Cerebellar nuclear complex (tissue), 1 donor: Measurements from ENCODE around the gene ITGA3.
"Not testable (repeated sequence)": the region's sequence is repeated elsewhere in the genome, so short reads cannot be mapped to it uniquely, and the experiment has no call there.

Experiments used
- DNase-seq, 2 experiments: peaks; one replicate each; lab custom pipeline; 2025; lab: John Stamatoyannopoulos, UW

Gene ITGA3

DNA sequence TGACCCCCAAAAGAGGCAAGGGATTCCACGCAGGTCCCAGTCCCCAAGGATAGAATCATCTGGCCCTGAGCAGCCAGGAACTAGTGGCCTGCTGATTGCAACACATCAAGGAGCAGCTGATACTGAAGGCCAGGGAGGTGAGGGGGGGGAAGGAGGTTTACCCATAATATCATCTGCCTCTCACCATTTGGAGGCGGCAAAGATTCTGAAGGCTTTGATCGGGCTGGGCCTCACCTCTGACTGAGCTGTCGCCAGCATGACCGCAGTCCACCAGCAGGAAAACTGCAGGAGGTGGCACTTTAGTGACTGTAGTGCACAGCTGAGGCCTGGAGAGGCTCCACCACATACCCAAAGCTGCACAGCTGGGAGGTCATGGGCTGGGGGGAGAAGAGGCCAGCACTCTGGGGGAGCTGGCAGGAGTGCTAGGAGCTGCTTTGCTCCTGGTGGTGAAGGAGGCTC is 20.5 kb upstream of the ITGA3 start:
- no peak for DNase-seq

DNA sequence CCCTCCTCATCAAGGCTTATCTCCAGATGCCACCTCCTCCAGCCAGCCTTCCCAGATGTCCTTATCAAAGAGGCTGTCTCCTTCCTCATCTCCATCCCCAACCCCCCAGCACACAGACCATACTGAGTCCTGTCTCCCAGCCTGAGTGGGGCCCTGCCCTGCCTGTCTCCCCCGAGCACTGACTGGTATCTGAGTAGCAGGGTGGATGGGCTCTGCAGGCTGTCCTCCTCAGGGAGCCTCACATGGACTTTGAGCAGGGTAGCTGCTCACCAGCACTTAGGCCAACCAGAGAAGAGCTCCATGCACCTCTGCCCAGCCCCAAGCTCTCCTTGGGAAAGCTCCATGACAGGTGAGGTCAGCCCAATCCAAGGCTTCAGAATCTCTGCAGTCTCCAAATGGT is 20.0 kb upstream of the ITGA3 start:
- no peak for DNase-seq

DNA sequence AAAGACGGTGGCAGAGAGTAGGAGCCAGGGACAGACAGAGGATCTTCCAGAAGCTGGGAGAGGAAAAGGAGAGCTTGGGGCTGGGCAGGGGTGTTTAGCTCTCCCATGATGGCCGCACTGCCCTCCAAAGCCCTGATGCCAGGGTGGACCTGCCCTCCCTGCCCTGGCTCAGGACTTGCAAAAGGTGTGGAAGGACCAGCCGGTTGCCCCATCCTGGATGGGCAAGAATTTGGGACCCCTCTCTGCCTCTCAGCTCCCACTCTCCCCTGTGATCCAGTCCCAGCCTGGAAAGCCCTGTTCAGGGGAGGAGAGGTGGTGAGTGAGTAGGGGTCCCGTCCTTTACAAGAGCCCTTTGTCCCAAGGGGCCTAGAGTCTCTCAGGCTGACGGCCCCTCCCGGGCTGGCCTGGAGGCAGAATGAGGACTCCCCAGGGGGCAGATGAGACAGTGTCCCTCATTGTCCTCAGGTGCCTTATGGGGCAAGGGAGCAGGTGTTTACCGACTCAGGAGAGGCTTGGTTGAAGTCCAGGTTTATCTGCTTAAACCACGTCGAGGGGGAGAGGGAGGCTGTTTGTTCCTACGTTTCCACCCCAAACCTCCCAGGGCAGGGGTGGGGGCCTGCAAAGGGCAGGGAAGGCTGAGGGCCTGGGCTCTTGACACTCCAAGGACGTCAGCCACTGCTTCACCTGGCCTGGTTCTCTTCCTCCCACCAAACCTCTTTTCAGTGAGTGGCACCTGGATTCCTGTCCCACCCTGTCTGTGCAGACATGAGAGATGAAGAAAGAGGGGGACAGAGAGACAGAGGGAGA is 19.3 kb upstream of the ITGA3 start:
- no peak for DNase-seq

DNA sequence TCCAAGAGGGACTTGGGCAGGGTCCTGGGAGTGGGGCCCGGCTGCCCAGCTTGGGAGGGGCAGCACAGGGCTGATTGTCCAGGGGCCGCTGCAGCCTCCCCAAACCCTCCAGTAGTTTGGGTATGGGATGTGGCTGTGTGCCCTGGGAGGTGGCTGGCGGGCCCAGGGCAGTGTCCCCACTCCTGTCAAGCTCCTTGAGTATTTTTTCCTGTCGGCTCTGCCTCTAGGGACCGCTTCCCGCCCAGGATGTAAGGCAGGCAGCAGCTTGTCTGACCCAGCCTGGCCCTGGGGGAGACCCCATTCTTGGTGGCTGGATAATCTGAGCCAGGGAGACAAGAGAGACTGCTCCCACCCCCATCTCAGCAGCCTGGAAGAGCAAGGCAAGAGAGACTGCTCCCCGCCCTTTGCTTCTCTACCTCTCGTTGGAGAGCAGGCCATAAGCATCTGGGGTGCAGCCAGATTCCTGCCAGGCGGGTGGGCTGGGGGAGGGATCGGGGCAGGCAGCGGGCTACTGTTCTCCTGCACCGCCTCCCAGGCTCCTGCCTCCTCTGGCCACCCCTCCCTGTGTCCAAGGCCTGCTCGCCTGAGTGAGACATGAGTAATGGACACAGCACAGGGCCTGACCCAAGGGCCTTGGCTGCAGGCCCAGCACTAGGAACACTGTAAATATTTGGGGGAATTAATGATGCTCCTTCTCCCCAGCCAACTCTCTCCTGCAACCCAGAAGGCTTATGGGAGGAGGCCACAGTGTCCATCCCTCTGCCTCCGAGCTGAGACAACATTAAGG is 18.4 kb upstream of the ITGA3 start:
- no peak for DNase-seq

DNA sequence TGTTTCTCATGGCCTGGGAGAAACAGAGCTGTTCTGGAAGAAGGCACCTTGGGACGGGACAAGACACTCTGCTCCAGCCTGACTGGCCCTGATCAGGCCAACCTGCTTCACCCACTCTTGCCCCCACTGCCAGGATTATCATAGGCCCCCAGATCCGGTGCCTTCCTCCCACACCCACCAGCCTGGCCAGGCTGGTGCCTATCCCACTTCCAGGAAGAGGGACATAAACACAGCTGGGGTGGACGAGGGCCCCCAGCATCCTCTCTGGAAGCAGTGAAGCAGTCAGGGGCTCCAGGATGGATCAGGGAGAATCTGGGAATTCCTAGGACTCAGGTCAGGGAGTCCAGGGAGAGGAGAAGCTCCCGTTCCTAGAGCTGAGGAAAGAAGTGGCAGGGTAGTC is 16.9 kb upstream of the ITGA3 start:
- DNase-seq, result no peak

DNA sequence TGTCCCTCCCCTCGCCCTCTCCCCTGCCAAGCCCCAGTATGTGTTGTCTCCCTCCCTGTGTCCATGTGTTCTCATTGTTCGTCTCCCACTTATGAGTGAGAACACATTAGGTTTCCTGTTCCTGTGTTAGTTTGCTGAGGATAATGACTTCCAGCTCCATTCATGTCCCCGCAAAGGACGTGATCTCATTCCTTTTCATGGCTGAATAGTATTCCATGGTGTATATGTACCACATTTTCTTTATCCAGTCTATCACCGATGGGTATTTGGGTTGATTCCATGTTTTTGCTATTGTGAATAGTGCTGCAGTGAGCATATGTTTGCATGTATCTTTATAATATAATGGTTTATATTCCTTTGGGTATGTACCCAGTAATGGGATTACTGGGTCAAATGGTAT is 15.4 kb upstream of the ITGA3 start:
- not testable (repeated sequence) for DNase-seq

DNA sequence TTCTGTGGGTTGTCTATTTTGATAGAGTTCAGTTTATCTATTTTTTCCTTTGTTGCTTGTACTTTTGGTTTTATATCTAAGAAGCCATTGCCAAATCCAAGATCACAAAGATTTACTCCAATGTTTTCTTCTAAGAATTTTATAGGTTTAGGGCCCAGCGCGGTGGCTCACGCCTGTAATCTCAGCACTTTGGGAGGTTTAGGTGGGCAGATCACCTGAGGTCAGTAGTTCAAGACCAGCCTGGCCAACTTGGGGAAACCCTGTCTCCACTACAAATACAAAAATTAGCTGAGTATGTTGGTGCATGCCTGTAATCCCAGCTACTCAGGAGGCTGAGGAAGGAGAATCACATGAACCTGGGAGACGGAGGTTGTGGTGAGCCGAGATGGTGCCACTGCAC is 13.7 kb upstream of the ITGA3 start:
- DNase-seq, result no peak

DNA sequence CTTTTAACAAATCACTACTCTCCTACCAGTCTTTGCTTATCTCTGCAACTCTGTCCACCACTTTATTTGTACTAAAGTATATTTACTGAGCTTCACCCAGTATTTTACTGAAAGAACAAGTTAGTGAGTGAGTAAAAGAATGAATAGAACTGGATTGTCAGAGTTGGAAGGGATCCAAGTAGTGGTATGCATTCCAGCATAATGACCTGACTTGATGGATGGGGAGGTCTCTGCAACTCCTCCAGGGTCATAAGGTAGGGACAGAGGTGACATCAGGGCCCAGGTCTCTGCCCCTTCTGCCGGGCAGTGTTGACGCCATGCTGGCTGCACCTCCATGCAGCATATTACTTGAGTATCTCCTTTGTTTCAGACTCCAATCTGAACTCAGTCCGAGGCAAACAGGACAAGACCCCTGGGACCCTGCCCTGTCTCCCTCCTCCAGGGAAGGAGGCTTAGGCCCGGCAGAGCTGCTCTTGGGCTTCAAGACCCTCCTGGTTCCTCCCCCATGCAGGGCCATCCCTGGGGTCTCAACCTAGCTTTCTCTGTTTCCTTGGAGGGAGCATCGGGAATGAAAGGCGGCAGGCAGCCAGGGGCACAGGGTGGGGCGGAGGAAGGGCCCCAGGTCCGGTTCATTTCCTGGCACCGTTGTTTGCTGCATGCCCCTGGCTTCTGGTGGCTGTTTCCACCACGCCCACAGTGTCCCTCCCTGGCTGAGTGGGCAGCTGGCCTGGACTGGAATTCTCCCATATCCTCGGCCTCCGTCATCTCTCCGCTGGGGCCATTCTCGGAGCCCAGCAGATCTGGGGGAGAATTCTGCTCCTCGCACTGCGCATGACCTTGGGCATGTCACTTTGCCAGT is 12.4 kb upstream of the ITGA3 start:
- DNase-seq, result no peak

DNA sequence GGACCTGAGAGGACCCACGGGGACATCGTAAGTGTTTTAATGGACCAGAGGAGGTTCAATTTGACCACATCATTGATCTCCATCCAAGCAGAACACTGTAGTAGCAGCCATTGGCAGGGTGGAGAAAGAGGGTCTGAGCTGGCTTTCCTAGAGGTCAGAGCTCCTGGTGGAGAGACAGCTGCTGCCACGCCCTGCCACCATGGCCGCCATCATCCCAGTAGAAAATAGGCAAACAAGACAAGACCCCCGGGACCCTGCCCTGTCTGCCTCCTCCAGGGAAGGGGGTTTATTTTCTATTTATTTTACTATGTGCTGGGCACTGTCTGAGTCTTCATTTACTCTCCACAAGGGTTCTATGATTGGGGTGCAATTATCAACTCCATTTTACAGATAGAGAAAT is 11.4 kb upstream of the ITGA3 start:
- DNase-seq, result no peak

DNA sequence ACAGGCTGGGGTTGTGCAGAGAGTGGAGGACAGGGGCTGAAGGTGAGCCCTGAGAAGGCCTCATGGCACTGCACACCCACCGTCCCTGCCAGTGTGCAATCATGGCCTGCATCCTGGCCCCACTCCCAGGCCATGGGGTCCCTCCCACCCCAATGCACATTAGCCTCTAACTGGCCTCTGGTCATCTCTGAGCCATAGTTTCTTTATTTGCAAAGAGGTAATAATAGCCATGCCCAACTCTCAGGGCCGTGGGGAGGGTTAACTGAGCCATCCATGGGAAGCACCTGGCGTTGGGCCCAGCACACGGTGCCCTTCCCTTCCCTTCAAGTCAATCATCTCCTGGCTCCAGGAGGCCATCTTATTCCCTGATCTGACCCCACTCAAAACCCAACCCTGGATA is 10.8 kb upstream of the ITGA3 start:
- DNase-seq, result no peak

DNA sequence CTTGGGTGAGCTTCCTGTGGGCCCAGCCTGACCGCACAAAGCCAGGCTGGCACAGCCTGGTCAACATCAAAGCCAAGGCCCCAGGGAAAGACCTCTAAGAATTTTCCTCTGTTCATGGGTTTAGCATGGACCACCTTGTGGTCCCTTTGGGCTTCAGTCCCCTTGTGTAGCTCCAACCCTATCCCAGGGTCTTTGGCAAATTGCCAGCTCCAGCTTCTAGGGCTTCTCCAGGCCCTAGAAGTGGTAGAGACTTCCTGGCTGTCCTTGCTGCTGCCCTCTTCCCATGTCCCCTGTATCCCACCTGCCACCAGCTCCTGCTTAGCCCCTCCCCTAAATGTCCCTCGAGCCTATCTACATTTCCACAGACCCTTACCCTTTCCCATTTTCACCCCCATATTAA is 9.7 kb upstream of the ITGA3 start:
- DNase-seq, result no peak

DNA sequence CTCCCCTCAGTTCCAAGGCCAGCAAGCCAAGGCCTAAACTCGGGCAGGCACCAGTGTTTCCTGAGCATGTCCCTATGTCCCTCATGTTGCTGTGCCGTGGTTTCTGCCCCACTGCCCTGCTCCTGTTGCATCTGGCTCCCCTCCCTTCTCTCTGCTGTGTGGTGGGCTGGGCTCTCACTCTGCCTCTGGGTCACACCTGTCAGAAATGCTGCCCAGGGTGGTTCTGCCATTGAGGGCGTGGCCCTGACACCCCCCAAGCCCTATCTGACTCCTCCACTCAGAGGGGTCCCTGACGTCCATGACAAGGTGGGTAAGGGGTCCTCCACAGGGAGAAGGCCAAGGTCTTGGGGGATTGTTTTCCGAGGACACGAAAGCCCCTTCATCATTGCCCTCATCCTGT is 9.2 kb upstream of the ITGA3 start:
- no peak for DNase-seq

DNA sequence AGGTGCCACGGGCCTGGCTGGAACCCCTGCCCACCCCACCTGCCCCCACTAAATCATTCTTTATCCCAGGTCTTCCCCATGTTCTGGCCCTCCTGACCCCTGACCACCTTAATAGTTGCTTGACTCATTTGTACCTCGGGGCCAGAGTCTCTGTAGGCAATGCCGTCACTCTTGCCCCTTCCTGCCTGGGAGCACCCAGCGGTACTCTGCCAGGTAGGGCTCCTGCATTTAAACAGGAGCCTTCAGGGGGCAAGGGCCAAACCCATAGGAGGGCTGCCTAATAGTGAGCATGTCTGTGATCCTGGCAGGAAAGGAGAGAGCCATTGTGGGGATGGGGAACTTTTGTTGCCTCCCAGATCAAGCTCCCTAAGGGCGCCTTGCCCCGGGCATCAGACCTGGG is 8.8 kb upstream of the ITGA3 start:
- DNase-seq, result no peak

DNA sequence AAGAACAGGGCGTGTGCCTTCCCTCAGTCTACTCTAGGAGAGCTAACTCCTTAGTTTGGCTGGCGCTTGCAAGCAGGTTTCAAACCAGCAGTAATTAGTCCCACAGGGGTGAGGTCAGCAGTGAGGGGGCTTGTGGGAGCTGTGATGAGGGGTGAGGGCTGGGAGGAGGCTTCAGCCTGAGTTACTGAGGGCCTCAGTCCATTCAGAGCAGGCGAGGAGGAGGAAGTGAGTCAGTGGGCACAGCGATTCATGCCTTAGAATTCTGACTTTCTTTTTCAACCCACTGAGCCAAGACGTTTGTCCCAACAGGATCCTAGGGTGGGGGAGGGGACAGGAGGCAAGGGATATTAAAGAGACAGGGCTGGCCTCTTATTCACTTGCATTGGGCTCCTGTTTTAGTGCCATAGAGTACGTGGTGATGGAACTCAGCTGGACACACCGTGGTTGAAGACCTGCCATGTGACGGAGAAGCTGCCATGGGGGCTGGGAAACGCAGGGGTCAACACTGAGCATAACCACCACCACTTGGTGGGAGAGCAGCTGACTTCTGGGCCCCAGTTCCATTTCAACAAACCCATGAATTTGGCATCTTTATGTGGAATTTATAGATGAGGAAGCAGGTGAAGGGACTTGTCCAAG is 8.3 kb upstream of the ITGA3 start:
- DNase-seq, result no peak

DNA sequence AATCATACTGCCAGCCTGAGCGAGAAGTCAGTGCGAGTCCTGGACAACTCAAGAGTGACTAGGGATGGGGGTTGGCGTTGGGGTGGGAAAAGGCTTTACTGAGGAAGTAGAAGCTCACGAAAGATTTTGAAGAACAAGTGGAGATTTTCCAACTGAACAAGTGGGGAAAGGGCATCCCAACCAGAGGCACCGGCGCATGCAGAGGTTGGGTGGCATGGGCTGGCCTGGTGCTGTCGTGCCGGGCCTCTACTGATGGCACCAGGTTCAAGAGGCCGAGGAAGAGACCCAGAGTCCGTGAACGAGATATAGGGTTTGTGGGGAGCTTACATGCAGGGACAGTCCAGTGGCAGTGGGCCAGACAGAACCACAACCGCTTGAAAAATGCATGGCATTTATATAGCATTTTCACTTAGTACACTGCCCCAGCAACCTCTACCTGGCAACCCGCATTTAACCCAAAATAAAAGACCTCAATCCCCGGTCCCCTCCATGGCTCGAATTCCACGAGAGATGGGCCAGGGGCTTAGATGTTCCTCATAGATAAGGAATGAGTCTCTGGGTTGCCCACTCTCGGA is 7.7 kb upstream of the ITGA3 start:
- DNase-seq, result no peak

DNA sequence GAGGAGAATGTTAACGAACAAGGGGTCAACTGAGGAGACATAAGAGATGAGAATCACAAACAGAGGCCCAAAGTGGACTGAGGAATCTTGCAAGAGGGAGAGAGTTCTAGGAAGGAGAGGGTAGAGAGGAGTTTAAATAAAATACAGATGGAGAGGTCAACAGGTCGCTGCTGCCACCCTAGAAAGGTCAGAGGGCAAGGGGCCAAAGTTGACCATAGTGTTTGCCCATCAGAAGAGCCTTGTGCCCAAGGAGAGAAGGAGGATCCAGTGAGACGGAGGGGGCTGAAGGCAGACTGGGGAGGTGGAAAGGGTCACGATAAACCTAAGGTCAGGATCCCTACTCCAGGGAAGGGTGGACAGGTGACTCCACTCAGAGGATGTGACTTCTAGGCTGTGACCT is 6.9 kb upstream of the ITGA3 start:
- no peak for DNase-seq

DNA sequence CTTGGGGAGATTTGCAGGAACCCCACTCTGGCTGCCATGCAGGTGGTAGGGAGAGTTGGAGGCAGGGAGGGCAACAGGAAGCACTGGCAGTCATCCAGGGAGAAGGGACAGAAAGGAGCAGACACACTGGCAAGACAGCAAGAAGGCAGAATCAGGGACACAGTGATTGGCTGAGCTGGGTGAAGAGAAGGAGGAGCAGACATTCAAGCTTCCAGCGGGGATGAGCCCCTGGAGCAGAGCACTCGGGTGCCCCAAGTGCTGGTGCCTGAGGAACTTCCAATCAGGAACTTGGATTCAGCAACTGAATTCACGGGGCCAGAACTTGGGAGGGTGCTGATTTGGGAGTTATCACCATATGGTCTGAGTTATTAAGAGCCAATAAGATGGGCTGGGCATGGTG is 6.3 kb upstream of the ITGA3 start:
- DNase-seq, result no peak

DNA sequence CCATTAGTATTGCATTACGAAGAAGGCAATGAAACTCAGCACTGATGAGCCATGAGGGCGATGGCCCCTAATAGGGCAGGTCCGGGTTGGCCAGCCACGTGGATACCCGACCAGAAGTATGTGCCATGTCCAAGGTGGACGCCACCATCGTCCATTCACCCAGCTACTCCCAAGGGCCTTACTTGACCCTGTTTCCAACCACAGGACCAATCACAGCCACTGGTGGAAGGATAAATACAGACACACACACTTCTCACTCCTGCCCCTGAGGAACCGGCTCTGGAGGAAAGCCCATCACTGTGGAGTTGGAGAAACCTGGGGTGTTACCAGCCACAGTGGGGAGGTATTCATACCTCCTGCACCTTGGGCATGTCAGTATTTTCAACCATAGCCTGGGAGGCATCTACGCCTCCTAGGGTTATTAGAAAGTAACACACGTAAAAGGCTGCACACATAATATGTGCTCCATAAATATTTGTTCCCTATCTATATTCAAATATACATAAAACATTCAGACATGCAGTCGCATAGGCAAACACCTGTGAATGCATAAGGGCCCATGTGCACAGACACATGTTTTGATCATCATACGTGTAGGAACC is 5.4 kb upstream of the ITGA3 start:
- DNase-seq, result no peak

DNA sequence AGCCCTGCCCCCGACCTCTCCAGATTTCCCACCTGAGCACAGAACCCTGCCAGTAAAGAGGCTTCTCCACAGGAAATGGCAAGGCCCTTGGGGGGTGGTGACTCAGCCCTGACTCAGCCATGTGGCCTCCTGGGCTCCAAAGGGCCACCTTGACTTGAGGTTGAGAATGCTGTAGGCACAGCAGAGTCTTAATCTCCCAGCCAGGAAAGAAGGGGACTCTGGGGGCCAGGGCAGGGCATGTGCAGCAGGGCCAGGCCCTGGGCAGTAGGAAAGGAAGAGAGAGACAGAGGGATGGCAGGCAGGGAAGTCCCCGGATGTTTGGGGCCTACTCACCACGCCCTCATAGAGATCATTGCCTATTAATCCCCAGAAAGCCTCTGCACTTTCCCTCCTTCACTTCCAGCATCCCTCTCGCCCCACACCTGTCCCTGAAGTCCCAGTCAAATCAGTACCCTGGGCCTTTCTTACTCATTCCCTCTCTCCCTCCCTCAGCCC is 4.8 kb upstream of the ITGA3 start:
- no peak for DNase-seq

DNA sequence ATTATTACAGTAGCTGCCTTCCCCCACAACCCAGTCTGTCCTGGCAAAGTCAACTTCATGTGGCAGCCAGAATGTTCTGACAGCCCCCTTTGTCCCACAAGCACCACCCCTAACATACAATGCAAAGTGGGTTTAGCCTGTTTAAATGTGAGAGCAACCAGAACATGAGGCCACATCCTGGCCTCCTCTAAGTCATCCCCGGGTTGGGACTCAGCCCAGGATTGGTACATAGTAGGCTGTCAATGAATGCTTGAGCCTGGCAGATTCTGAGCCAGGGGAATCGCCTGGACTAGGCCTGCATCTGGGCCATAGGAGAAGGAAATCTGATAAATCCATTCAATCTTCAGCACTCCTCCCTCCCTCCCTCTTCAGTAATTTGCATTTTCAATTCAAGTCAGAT is 4.3 kb upstream of the ITGA3 start:
- no peak for DNase-seq

DNA sequence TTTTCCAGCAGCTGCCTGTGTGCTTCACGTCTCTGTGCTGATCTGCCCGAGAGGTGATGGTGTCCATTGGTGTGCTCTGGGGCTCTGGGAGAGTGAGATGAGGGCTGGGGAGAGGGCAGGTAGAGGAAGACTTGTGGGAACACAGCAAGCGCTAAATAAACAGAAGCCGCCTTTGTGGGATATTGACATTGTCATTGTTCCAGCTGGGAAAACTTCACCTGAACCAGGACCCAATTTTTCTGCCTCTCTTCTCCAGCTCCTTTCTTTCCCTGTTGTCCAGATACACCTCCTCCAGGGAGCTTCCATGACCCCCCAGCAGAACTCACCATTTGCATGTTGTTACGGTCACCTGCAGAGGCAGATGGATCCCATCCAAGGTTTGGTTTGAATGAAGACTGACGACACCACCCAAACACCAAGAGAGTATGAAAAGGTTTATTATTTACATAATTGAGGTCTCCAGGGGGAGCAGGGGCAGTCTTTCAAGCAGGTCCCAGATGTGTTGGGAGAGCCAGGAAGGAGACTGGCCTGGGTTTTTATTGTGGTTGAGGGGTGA is 3.6 kb upstream of the ITGA3 start:
- no peak for DNase-seq
